NCI-H2196 (cell line): ENCODE results near the gene DHX29.

Experiments used
- DNase-seq: peaks from one replicate; lab custom pipeline; 2025; ENCODE audit not compliant: unreplicated experiment; lab: John Stamatoyannopoulos, UW

The DHX29 gene

GRCh38 chr5:55211184-55211874, 96.2 kb downstream of the DHX29 start:
- DNase-seq, result no peak
